HG03097 (cell line): ENCODE data around the gene UBL4A.
A peak's percentile ranks its signal among the peaks of the same experiment; 100 is the strongest.
"Not testable (repeated sequence)": the region's sequence is repeated elsewhere in the genome, so short reads cannot be mapped to it uniquely, and the experiment has no call there.

Experiments used
- ATAC-seq: cut with Tn5 transposase; IDR thresholded peaks from one replicate; pipeline ENCODE4 v1.9.1; 2021; ENCODE audit not compliant: unreplicated experiment, low FRiP score

UBL4A gene

GRCh38 chrX:154509455-154509854, 23.0 kb upstream of the UBL4A start:
- ATAC-seq: no peak

- ATAC-seq: no peak
Measured at GRCh38 chrX:154508384-154508745, 21.9 kb upstream of the UBL4A start.

- no peak for ATAC-seq
Measured at GRCh38 chrX:154507673-154508383, 21.4 kb upstream of the UBL4A start.

- ATAC-seq: no peak
Measured at GRCh38 chrX:154506483-154507332, 20.3 kb upstream of the UBL4A start.

- ATAC-seq: no peak
Measured at GRCh38 chrX:154505734-154506133, 19.3 kb upstream of the UBL4A start.

- no peak for ATAC-seq
Measured at GRCh38 chrX:154502989-154503388, 16.6 kb upstream of the UBL4A start.

- no peak for ATAC-seq
Measured at GRCh38 chrX:154502098-154502497, 15.7 kb upstream of the UBL4A start.

GRCh38 chrX:154501423-154501822, 15.0 kb upstream of the UBL4A start:
- not testable (repeated sequence) for ATAC-seq

- not testable (repeated sequence) for ATAC-seq
Measured at GRCh38 chrX:154496591-154497137, 10.2 kb upstream of the UBL4A start.

- ATAC-seq: no peak
Measured at GRCh38 chrX:154495472-154495922, 9.1 kb upstream of the UBL4A start.

- no peak for ATAC-seq
Measured at GRCh38 chrX:154494715-154495114, 8.3 kb upstream of the UBL4A start.

GRCh38 chrX:154490414-154491083, 4.1 kb upstream of the UBL4A start, which contains the start of gene SLC10A3:
TSS of gene SLC10A3 (minus strand) at chrX:154490629. CDS start at chrX:154488940, 1,689 bp downstream.
- ATAC-seq: peak; percentile 65

- ATAC-seq: no peak
Measured at GRCh38 chrX:154490021-154490413, 3.6 kb upstream of the UBL4A start.

GRCh38 chrX:154489182-154489581, 2.8 kb upstream of the UBL4A start:
- no peak for ATAC-seq

- ATAC-seq: no peak
Measured at GRCh38 chrX:154488336-154489075, 2.1 kb upstream of the UBL4A start.

GRCh38 chrX:154487518-154488290, 1.3 kb upstream of the UBL4A start:
- ATAC-seq: no peak

GRCh38 chrX:154486052-154486395, 391 bp downstream of the UBL4A start:
- ATAC-seq: no peak

- no peak for ATAC-seq
Measured at GRCh38 chrX:154485150-154486051, 1.0 kb downstream of the UBL4A start.
